K562 (cell line): ENCODE measurements around the gene NR5A1. TPM values are rescaled to one million over a fixed set of nuclear protein-coding genes. Genes with fewer than 3 reads are reported as not detected.
A peak's percentile ranks its signal among the peaks of the same experiment; 100 is the strongest.

Experiments
- ATAC-seq: fragments of 200-7000 bp; cut with Tn5 transposase; 3 replicates; pipeline ENCODE4 v1.9.1; 2020; ENCODE audit warnings: moderate library complexity
- BruUV-seq: library from RNA; stranded (reverse); fragments of 400-500 nt; replicated peaks from 2 replicates; lab custom pipeline; 2021; lab: Mats Ljungman, UMichigan
- CTCF ChIA-PET: fragments of 300-600 bp; formaldehyde crosslinking; extraction: SDS; loops from one replicate; lab custom pipeline; 2021; ENCODE audit warnings: low intra/inter-chr PET ratio; lab: Yijun Ruan, JAX
- POLR2A ChIA-PET: fragments of 300-600, 350-650 bp; sonication (Branson Sonifier 250); formaldehyde crosslinking; extraction: SDS; loops from one replicate; lab custom pipeline; 2021; ENCODE audit warnings: antibody characterized with exemption, inconsistent platforms; lab: Yijun Ruan, JAX
- DNase-seq, 4 experiments: peaks; one replicate each; pipeline versions ENCODE4 v3.0.0 to v3.0.0-alpha.2; 2011 to 2018; ENCODE audit warnings: low spot score in 3 of 4, mixed read lengths in 3 of 4; ENCODE audit errors: extremely low read depth in 1 of 4
- FAIRE-seq: peaks from 2 replicates; lab custom pipeline; 2011; peaks lifted over from hg19 to GRCh38; lab: Jason Lieb, UNC
- H2AFZ ChIP-seq: 2 replicates; pipeline ENCODE4 v1.6.0; 2011; ENCODE audit warnings: low read depth, low read length, control low read depth, inconsistent platforms
- H3K27ac ChIP-seq: fragments of 200-600 bp; 3 replicates; pipeline ENCODE4 v1.8.0; 2011; ENCODE audit warnings: low read depth, mild to moderate bottlenecking, control low read depth, inconsistent platforms, low read length, moderate library complexity, mixed read lengths; ENCODE audit errors: extremely low read depth
- H3K27me3 ChIP-seq, 2 experiments: fragments of 300-600 bp in 1 of 2; 2 replicates in 1 of 2; 3 replicates in 1 of 2; pipeline versions ENCODE4 v1.6.0 to v1.8.0; 2011; ENCODE audit warnings: inconsistent platforms in 2 of 2, low read length in 2 of 2, mild to moderate bottlenecking in 1 of 2, mixed read lengths in 1 of 2, moderate library complexity in 1 of 2; ENCODE audit not compliant: control insufficient read depth in 2 of 2, insufficient read depth in 2 of 2
- H3K36me3 ChIP-seq: fragments of 300-600 bp; 3 replicates; pipeline ENCODE4 v1.8.0; 2011; ENCODE audit warnings: mild to moderate bottlenecking, low read length, inconsistent platforms; ENCODE audit not compliant: control insufficient read depth, insufficient read depth
- H3K4me1 ChIP-seq, 2 experiments: fragments of 200-600 bp in 1 of 2; replicated peaks in 1 of 2; 2 replicates in 1 of 2; 3 replicates in 1 of 2; pipeline versions ENCODE4 v1.5.1 to v1.8.0; 2011; ENCODE audit warnings: inconsistent platforms in 2 of 2, low read length in 2 of 2, mild to moderate bottlenecking in 1 of 2, mixed read lengths in 1 of 2, moderate library complexity in 1 of 2; ENCODE audit not compliant: control insufficient read depth in 2 of 2, insufficient read depth in 2 of 2
- H3K4me2 ChIP-seq: 2 replicates; pipeline ENCODE4 v1.6.1; 2011; ENCODE audit warnings: low read length, control low read depth, inconsistent platforms, mixed read lengths; ENCODE audit not compliant: insufficient read depth
- H3K4me3 ChIP-seq: fragments of 200-600 bp; sonication (generic), shearing (Covaris generic); 2 replicates; pipeline ENCODE4 v1.5.1; 2016; ENCODE audit warnings: control low read depth, inconsistent platforms
- H3K79me2 ChIP-seq: fragments of 200-600 bp; 3 replicates; pipeline ENCODE4 v1.8.0; 2011; ENCODE audit warnings: low read length, inconsistent platforms; ENCODE audit not compliant: control insufficient read depth, insufficient read depth
- H3K9ac ChIP-seq, 2 experiments: 2 replicates each; pipeline versions ENCODE4 v1.6.0 to v1.6.1; 2011; ENCODE audit warnings: low read depth in 2 of 2, low read length in 2 of 2, control low read depth in 1 of 2, inconsistent platforms in 1 of 2, mild to moderate bottlenecking in 1 of 2, mixed read lengths in 1 of 2; ENCODE audit not compliant: insufficient read depth in 1 of 2
- H3K9me1 ChIP-seq: one replicate; pipeline ENCODE4 v1.6.0; 2011; ENCODE audit warnings: inconsistent platforms, mild to moderate bottlenecking, low read length, moderate library complexity; ENCODE audit not compliant: control insufficient read depth, insufficient read depth
- H3K9me3 ChIP-seq: replicated peaks from 2 replicates; pipeline ENCODE4 v1.5.1; 2011; ENCODE audit warnings: low read depth, low read length, inconsistent platforms; ENCODE audit not compliant: control insufficient read depth, insufficient read depth
- H4K20me1 ChIP-seq: replicated peaks from 2 replicates; pipeline ENCODE4 v1.6.1; 2011; ENCODE audit warnings: low read length, inconsistent platforms, mixed read lengths; ENCODE audit not compliant: control insufficient read depth, insufficient read depth
- DEAF1 ChIP-seq: fragments of 450-650 bp; formaldehyde crosslinking; IDR thresholded peaks from 2 replicates; pipeline ENCODE4 v1.4.0; 2020; ENCODE audit warnings: mild to moderate bottlenecking, moderate library complexity
- SIN3A ChIP-seq, 2 experiments: fragments of 150-350 bp in 1 of 2; IDR thresholded peaks; 2 replicates each; pipeline ENCODE4 v1.6.1; 2011 to 2016; ENCODE audit warnings: borderline replicate concordance in 2 of 2, low read depth in 2 of 2, low read length in 2 of 2, mild to moderate bottlenecking in 2 of 2, moderate library complexity in 2 of 2; ENCODE audit not compliant: control insufficient read depth in 1 of 2
- TFE3 ChIP-seq: fragments of 450-650 bp; formaldehyde crosslinking; IDR thresholded peaks from 2 replicates; pipeline ENCODE4 v1.4.0; 2020; ENCODE audit warnings: mild to moderate bottlenecking, mixed read lengths
- TOE1 ChIP-seq, 2 experiments: fragments of 450-650 bp in 1 of 2; sonication (generic) in 1 of 2; formaldehyde crosslinking in 1 of 2; IDR thresholded peaks; 2 replicates each; pipeline versions ENCODE4 v1.7.1 to v1.8.0; 2016 to 2022; ENCODE audit warnings: borderline replicate concordance in 2 of 2, mild to moderate bottlenecking in 2 of 2, antibody characterized with exemption in 1 of 2, inconsistent platforms in 1 of 2, low read depth in 1 of 2, missing genetic modification reagents in 1 of 2, moderate library complexity in 1 of 2
- USF1 ChIP-seq: sonication (generic); formaldehyde crosslinking; IDR thresholded peaks from 2 replicates; pipeline ENCODE4 v1.9.0; 2022; ENCODE audit warnings: mild to moderate bottlenecking, missing genetic modification reagents
- ZNF124 ChIP-seq: sonication (generic); formaldehyde crosslinking; IDR thresholded peaks from 2 replicates; pipeline ENCODE4 v1.8.1; 2022; ENCODE audit warnings: missing genetic modification reagents
- WGBS: fragments of 100-300 bp; shearing (Covaris generic); methylation state at CpG from one replicate; pipeline ENCODE4 v1.1.6; 2016; ENCODE audit warnings: low coverage, mixed read lengths; ENCODE audit not compliant: insufficient coverage; ENCODE audit errors: missing lambda C conversion rate; 5-methylcytosine and 5-hydroxymethylcytosine counted together
- in situ Hi-C: fragments of 300-500 bp; cut with MboI; formaldehyde crosslinking; loops from 4 replicates; pipeline ENCODE4 v1.15.0; 2018; ENCODE audit warnings: inconsistent platforms, mixed read lengths
- intact Hi-C: fragments of 100-400 bp; cut with micrococcal nuclease; formaldehyde crosslinking; loops from 2 replicates; pipeline ENCODE4 v1.14.2; 2022
- polyA plus RNA-seq, 8 experiments: library from polyadenylated mRNA; depleted of rRNA in 4 of 8; stranded (reverse) in 5 of 8; unstranded in 3 of 8; fragments of >200 nt; fragmentation: Nextera tagmentation in 2 of 8; fragmentation: Illumina TruSeq in 1 of 8; extraction: Ambion mirVana in 2 of 8; extraction: Trizol in 1 of 8; gene quantifications; 2 replicates each; pipeline versions ENCODE4 v1.2.1 to v1.2.3, GENCODE V29; 2011 to 2014; ENCODE audit warnings: inconsistent platforms in 1 of 8, missing spikeins in 1 of 8
- total RNA-seq, 7 experiments: library from RNA; depleted of rRNA in 6 of 7; stranded (reverse); fragments of >200 nt in 6 of 7; fragmentation: Illumina TruSeq in 2 of 7; extraction: Trizol in 2 of 7; gene quantifications; 2 replicates each; pipeline versions ENCODE4 v1.2.1 to v1.2.3, GENCODE V29; 2011 to 2021; ENCODE audit warnings: low replicate concordance in 1 of 7

The NR5A1 gene
- total and polyA plus RNA-seq, 9 of the 15 experiments (the other 6 are each of a cell fraction or from before 2014, with no cell fraction given), result 0.11 to 0.32 (median 0.20) TPM; not detected in 6

GRCh38 chr9:124472770-124473169 is 34.4 kb downstream of the NR5A1 start:
- in situ Hi-C loops (no loop called here), intact Hi-C loops (no loop called here)
- peaks cover 6 to 44% of the 10 kb centered on the region in 2 experiments; a peak in 4 of 5 replicates for H3K27me3 ChIP-seq
- H4K20me1 ChIP-seq, result peaks cover 10% of the 10 kb centered on the region; the same call in 1 of the 2 replicates
- H3K4me3 ChIP-seq, result no peak overlapping the region
- H3K9ac ChIP-seq, result no peak overlapping the region; a peak in 1 of 4 replicates
- H3K4me2 ChIP-seq, result no peak overlapping the region
- H3K4me1 ChIP-seq, result peaks cover 0 to 40% of the 10 kb centered on the region in 2 experiments; a peak in 3 of 5 replicates
- H2AFZ ChIP-seq, result no peak overlapping the region
- POLR2A ChIA-PET, result interaction anchor here (0.5 to 1.3 kb wide), 3 partner anchors 9 to 75 kb away, joined by 3 to 7 read pairs (median 7); no protein-coding TSS in a partner anchor
- CTCF ChIA-PET, result no interaction called here
- no peak overlapping the region for H3K27ac ChIP-seq
- no peaks in the 10 kb centered on the region for H3K79me2 ChIP-seq
- ATAC-seq, result peak; percentile 48
- WGBS, result 5% methylated on average over 7 of the region's 7 CpGs
- DNase-seq, result peak in 2 of 4 experiments; percentile 37 to 42
- BruUV-seq, result no TSS peak
- no peaks in the 10 kb centered on the region for H3K9me3 ChIP-seq
- FAIRE-seq, result no peak
- no peaks in the 10 kb centered on the region for H3K9me1 ChIP-seq
- no peaks in the 10 kb centered on the region for H3K36me3 ChIP-seq
- TF ChIP-seq TFE3 (CRISPR knock-in tag) (peak; percentile 74), SIN3A (IDR thresholded peaks at IDR 0.05; ENCODE audit: borderline replicate concordance in 2 of 2, control insufficient read depth in 1 of 2, low read depth in 2 of 2, low read length in 2 of 2) (no peak), TOE1 (IDR thresholded peaks at IDR 0.05; ENCODE audit: borderline replicate concordance) (peak; percentile 44; the same call in 1 of the 2 replicates), TOE1 (CRISPR knock-in tag; IDR thresholded peaks at IDR 0.05; ENCODE audit: borderline replicate concordance, low read depth) (no peak), USF1 (CRISPR knock-in tag) (peak; percentile 52), DEAF1 (CRISPR knock-in tag) (no peak), ZNF124 (no peak)
